GM12801 (cell line): ENCODE data around the gene FBXW10.
"Not testable (repeated sequence)": the region's sequence is repeated elsewhere in the genome, so short reads cannot be mapped to it uniquely, and the experiment has no call there.

Experiments
- TF ChIP-seq, protein P1 (sequence below): IDR thresholded peaks from one replicate; pipeline ENCODE4 v1.5.1; 2011; ENCODE audit warnings: control low read depth; ENCODE audit not compliant: insufficient read length; ENCODE audit errors: extremely low read depth

FBXW10 gene, protein sequence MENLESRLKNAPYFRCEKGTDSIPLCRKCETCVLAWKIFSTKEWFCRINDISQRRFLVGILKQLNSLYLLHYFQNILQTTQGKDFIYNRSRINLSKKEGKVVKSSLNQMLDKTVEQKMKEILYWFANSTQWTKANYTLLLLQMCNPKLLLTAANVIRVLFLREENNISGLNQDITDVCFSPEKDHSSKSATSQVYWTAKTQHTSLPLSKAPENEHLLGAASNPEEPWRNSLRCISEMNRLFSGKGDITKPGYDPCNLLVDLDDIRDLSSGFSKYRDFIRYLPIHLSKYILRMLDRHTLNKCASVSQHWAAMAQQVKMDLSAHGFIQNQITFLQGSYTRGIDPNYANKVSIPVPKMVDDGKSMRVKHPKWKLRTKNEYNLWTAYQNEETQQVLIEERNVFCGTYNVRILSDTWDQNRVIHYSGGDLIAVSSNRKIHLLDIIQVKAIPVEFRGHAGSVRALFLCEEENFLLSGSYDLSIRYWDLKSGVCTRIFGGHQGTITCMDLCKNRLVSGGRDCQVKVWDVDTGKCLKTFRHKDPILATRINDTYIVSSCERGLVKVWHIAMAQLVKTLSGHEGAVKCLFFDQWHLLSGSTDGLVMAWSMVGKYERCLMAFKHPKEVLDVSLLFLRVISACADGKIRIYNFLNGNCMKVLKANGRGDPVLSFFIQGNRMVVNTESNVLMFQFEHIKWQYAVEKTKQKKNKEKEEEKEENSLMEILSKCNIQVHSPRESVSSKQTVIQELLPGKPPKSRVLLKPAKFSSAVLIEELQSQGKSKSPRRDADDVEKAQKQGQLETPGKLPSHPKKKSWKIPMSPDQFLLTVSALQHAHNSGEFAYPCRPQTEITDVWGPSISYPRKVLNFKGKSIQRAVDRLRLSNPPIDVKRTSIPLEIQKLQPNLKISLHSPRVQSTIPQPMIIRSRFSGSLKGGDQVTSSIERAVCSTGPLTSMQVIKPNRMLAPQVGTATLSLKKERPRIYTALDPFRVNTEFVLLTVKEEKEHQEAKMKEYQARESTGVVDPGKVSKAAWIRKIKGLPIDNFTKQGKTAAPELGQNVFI

DNA sequence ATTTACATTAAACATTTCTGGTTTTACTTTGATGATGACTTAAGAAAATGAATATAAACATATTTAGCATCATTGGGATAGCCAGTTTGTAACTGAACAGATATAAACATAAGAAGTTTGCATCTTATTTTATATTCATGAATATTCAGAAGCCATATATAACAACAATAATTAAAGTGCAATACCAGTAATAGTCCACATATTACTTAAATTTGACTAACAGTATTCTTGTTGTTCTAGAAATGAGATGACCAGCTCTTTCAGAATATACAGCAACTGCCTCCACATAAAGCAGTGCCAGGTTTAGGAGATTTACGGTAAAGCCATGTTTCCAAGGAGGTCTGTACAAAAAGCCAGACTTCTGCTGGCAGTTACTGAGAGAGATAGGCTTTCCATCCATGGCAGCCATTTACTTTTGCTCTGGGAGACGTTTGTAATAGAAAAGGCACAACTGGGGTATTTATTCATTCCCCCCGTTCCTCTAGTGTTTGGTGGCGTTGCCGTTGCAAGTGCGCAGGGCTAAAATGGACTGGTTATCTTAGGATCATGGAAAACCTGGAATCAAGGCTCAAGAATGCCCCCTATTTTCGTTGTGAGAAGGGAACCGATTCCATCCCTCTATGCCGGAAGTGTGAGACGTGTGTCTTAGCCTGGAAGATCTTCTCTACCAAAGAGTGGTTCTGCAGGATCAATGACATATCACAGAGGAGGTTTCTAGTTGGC lies at the start of gene FBXW10:
Gene FBXW10 (plus strand): TSS at position 356 of the 723 bp plus-strand sequence. CDS start 191 bp downstream, at position 547.
- TF ChIP-seq, protein P1, sequence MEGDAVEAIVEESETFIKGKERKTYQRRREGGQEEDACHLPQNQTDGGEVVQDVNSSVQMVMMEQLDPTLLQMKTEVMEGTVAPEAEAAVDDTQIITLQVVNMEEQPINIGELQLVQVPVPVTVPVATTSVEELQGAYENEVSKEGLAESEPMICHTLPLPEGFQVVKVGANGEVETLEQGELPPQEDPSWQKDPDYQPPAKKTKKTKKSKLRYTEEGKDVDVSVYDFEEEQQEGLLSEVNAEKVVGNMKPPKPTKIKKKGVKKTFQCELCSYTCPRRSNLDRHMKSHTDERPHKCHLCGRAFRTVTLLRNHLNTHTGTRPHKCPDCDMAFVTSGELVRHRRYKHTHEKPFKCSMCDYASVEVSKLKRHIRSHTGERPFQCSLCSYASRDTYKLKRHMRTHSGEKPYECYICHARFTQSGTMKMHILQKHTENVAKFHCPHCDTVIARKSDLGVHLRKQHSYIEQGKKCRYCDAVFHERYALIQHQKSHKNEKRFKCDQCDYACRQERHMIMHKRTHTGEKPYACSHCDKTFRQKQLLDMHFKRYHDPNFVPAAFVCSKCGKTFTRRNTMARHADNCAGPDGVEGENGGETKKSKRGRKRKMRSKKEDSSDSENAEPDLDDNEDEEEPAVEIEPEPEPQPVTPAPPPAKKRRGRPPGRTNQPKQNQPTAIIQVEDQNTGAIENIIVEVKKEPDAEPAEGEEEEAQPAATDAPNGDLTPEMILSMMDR = not testable (repeated sequence)

DNA sequence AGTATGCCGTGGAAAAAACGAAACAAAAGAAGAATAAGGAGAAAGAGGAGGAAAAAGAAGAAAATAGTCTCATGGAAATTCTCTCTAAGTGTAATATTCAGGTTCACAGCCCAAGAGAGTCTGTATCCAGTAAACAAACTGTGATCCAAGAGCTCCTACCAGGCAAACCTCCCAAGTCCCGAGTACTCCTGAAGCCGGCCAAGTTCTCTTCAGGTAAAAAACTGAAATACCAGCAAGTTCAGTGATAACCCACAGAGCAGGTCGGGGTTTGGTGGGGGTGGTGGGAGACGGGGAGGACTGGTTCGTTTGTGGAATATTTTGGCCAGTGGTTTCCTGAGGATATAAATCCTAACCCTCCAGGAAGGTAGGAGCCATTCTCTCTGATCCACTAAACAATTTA lies 28.6 kb downstream of the FBXW10 start:
- TF ChIP-seq, protein P1 = no peak

DNA sequence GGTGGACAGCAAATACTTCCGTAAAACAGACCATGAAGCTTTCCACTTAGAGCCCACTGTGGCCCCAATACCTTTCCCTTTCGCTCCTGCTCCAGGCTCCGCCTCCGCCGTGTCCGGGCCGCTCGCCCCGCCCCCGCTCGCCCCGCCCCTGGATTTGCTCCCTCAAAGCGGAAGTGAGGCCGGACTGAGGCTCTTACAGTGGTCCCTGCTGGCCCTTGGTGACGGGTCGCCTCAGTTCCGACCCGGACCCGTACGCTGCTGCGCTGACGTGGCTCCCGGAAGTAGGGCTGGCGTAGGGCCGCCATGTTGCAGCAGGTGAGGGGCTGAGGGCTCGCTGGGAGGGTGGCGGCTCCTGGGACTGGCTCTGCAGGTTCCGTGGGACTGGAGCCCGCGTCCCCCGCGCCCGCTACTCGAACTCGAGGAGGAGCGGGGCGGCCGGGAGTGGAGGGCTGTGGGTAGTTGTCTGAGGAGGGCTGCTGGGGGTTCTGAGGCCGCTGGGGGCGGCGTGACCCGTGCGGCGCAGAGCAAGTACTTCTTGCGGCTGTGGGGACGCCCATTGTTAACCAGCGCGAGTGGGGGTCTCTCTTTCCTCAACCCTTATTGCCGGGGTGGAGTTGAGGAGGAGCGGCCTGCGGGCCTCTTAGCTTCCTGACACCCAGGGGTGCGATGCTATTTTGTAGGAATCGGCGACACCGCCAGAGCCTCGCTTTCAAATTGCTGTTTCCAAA lies 37.3 kb downstream of the FBXW10 start, which contains the start of gene TVP23B:
Gene TVP23B (plus strand): TSS at position 193 of the 728 bp plus-strand sequence. CDS start 111 bp downstream, at position 304.
- TF ChIP-seq, protein P1 = not testable (repeated sequence)
